ENCODE data around the gene FZD10.

Gene FZD10

DNA sequence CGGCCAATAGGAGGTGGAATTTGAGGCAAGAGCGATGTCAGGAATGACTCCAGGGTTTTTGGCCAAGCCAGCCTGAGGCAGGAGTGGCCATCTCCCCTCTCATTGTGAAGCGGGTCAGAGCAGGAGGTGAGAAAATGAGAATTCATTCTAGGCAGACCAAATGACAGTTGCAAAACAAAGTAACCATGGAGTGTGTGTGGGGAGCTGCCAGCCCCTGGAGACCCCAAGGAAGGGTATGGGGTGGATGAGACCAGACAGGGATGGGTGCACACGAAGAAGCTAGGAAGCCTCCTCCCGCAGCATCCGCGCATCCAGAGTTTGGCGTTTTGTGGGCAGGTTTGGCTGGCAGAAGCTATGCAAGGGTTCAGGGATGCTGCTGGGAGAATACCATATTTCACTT, 38.8 kb downstream of the FZD10 start:
- Histone ChIP-seq H3K27me3 (ENCODE audit: insufficient read depth, poor library complexity, severe bottlenecking) (no peaks in the 10 kb centered on the region), H3K27ac (ENCODE audit: poor library complexity, severe bottlenecking) (no peak overlapping the region), H3K4me1 (ENCODE audit: insufficient read depth, poor library complexity, severe bottlenecking) (no peaks in the 10 kb centered on the region), H3K4me3 (ENCODE audit: severe bottlenecking) (no peak overlapping the region), H3K36me3 (ENCODE audit: low read depth) (no peaks in the 10 kb centered on the region), H3K9me3 (ENCODE audit: severe bottlenecking) (no peaks in the 10 kb centered on the region)
- ATAC-seq (ENCODE audit: low read depth) (no peak), DNase-seq (ENCODE audit: low spot score) (no peak)
- TF ChIP-seq, protein P1, sequence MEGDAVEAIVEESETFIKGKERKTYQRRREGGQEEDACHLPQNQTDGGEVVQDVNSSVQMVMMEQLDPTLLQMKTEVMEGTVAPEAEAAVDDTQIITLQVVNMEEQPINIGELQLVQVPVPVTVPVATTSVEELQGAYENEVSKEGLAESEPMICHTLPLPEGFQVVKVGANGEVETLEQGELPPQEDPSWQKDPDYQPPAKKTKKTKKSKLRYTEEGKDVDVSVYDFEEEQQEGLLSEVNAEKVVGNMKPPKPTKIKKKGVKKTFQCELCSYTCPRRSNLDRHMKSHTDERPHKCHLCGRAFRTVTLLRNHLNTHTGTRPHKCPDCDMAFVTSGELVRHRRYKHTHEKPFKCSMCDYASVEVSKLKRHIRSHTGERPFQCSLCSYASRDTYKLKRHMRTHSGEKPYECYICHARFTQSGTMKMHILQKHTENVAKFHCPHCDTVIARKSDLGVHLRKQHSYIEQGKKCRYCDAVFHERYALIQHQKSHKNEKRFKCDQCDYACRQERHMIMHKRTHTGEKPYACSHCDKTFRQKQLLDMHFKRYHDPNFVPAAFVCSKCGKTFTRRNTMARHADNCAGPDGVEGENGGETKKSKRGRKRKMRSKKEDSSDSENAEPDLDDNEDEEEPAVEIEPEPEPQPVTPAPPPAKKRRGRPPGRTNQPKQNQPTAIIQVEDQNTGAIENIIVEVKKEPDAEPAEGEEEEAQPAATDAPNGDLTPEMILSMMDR (IDR thresholded peaks at IDR 0.05; ENCODE audit: poor library complexity, severe bottlenecking), result no peak

DNA sequence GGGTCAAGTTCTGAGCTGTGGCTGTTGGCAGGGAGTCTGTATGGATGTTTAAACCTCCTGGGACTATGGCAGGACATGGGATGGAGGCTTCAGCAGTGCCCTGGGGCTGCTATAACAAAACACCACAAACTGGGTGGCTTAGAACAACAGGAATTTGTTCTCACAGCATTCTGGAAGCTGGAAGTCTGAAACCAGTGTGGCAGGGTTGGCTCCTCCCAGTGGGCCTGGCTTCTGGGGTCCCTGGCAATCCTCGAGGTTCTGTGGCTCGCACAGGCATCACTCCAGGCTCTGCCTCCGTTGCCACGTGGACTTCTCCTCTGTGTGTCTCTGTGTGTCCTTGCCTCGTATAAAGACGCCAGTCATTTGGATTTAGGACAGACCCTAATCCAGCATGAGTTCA, 39.9 kb downstream of the FZD10 start:
- DNase-seq (ENCODE audit: low spot score), result no peak
- Histone ChIP-seq H3K36me3 (ENCODE audit: low read depth) (no peaks in the 10 kb centered on the region), H3K27ac (ENCODE audit: poor library complexity, severe bottlenecking) (no peak overlapping the region), H3K9me3 (ENCODE audit: severe bottlenecking) (no peaks in the 10 kb centered on the region), H3K4me3 (ENCODE audit: severe bottlenecking) (no peak overlapping the region), H3K27me3 (ENCODE audit: insufficient read depth, poor library complexity, severe bottlenecking) (no peaks in the 10 kb centered on the region), H3K4me1 (ENCODE audit: insufficient read depth, poor library complexity, severe bottlenecking) (no peaks in the 10 kb centered on the region)
- no peak for ATAC-seq (ENCODE audit: low read depth)
- TF ChIP-seq, protein P1 (IDR thresholded peaks at IDR 0.05; ENCODE audit: poor library complexity, severe bottlenecking), result no peak

DNA sequence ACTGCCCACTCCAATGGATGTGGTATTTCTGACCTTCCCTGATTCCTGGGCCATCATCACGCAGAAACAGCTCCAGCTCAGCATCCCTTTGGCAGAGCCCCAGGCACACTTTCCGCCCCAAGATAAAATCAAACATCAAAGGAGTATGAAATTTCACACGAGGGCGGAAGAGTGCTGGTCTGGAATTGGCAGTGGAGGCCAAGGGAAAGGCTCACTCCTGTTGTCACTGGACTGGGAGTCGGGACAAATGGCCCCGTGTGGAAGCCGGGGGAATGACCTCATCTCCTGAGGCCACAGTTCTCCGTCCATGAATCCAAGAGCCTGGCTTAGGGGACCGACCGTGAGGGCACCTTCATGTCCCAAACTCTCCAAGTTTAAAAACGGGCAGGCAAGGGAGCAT, 40.9 kb downstream of the FZD10 start:
- no peak for DNase-seq (ENCODE audit: low spot score)
- TF ChIP-seq, protein P1 (IDR thresholded peaks at IDR 0.05; ENCODE audit: poor library complexity, severe bottlenecking), result no peak
- Histone ChIP-seq H3K4me3 (ENCODE audit: severe bottlenecking) (no peak overlapping the region), H3K27me3 (ENCODE audit: insufficient read depth, poor library complexity, severe bottlenecking) (no peaks in the 10 kb centered on the region), H3K27ac (ENCODE audit: poor library complexity, severe bottlenecking) (no peak overlapping the region), H3K36me3 (ENCODE audit: low read depth) (no peaks in the 10 kb centered on the region), H3K9me3 (ENCODE audit: severe bottlenecking) (no peaks in the 10 kb centered on the region), H3K4me1 (ENCODE audit: insufficient read depth, poor library complexity, severe bottlenecking) (no peaks in the 10 kb centered on the region)
- ATAC-seq (ENCODE audit: low read depth), result no peak

DNA sequence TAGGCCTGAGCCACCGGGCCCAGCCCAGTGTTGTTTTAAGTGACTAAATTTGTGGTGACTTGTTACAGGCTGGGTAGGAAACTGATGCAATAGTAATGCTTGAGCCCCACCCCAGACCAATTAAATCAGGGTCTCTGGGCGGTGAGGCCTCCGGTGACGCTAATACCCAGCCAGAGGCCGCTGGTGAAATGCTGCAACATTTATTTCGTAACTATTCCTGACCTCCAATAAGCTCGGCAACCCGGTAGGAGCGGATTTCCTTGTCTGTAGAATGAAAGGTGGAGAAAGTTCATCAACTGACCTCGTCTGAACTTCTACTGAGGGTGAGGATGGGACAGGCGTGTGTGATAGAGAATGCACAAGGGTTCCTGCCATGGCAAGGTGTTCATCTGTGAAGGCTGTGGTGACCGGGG, 42.3 kb downstream of the FZD10 start:
- Histone ChIP-seq H3K36me3 (ENCODE audit: low read depth) (no peaks in the 10 kb centered on the region), H3K27ac (ENCODE audit: poor library complexity, severe bottlenecking) (peak overlapping the region; percentile 14), H3K9me3 (ENCODE audit: severe bottlenecking) (no peaks in the 10 kb centered on the region), H3K4me3 (ENCODE audit: severe bottlenecking) (no peak overlapping the region), H3K27me3 (ENCODE audit: insufficient read depth, poor library complexity, severe bottlenecking) (no peaks in the 10 kb centered on the region), H3K4me1 (ENCODE audit: insufficient read depth, poor library complexity, severe bottlenecking) (no peaks in the 10 kb centered on the region)
- TF ChIP-seq, protein P1 (IDR thresholded peaks at IDR 0.05; ENCODE audit: poor library complexity, severe bottlenecking), result no peak
- DNase-seq (ENCODE audit: low spot score) (no peak), ATAC-seq (ENCODE audit: low read depth) (peak; percentile 72)

DNA sequence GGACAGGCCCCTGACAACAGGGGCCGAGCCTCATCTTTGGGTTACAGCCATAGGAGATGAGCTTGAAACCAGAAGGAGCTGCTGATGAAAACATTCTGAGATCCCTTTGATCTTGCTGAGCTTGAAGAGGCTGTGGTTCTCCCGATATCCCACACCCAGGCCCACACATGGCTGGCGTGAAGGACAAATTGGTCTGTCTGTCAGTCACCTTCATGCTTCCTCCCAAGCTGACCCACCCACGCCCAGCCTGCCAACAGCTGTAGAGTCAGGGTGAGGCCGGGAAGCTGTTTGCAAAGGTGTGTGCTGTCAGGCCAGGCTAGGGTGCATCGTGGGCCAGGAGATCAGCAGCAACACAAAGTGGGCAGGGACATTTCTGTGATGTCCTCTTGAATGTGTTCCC, 43.2 kb downstream of the FZD10 start:
- H3K4me3 ChIP-seq (ENCODE audit: severe bottlenecking), result no peak overlapping the region
- no peaks in the 10 kb centered on the region for H3K27me3 ChIP-seq (ENCODE audit: insufficient read depth, poor library complexity, severe bottlenecking)
- TF ChIP-seq, protein P1 (IDR thresholded peaks at IDR 0.05; ENCODE audit: poor library complexity, severe bottlenecking), result no peak
- H3K9me3 ChIP-seq (ENCODE audit: severe bottlenecking), result no peaks in the 10 kb centered on the region
- ATAC-seq (ENCODE audit: low read depth) (no peak), DNase-seq (ENCODE audit: low spot score) (no peak)
- no peaks in the 10 kb centered on the region for H3K4me1 ChIP-seq (ENCODE audit: insufficient read depth, poor library complexity, severe bottlenecking)
- no peak overlapping the region for H3K27ac ChIP-seq (ENCODE audit: poor library complexity, severe bottlenecking)
- no peaks in the 10 kb centered on the region for H3K36me3 ChIP-seq (ENCODE audit: low read depth)

Measured in RWPE2 (cell line).